Smooth muscle cell (in vitro differentiated cells): ENCODE measurements around the gene GABRG3. TPM values are rescaled to one million over a fixed set of nuclear protein-coding genes. Genes with fewer than 3 reads are reported as not detected.

ENCODE experiments used
- DNase-seq: peaks from one replicate; lab custom pipeline; 2025; ENCODE audit not compliant: unreplicated experiment; lab: John Stamatoyannopoulos, UW
- H2AFZ ChIP-seq: fragments of 200-600 bp; sonication (generic); 2 replicates; pipeline ENCODE4 v1.6.0; 2016; ENCODE audit warnings: antibody characterized with exemption, low read depth, mild to moderate bottlenecking
- H3F3A ChIP-seq: fragments of 200-600 bp; sonication (generic); 2 replicates; pipeline ENCODE4 v1.6.0; 2017; ENCODE audit warnings: antibody characterized with exemption, low read depth
- H3K27ac ChIP-seq: fragments of 200-600 bp; sonication (generic); 2 replicates; pipeline ENCODE4 v1.5.1; 2016; ENCODE audit warnings: low read depth, mild to moderate bottlenecking
- H3K27me3 ChIP-seq: fragments of 200-600 bp; sonication (generic); 2 replicates; pipeline ENCODE4 v1.6.1; 2016; ENCODE audit warnings: low read depth, mild to moderate bottlenecking
- H3K36me3 ChIP-seq: fragments of 200-600 bp; sonication (generic); 2 replicates; pipeline ENCODE4 v1.5.1; 2016; ENCODE audit warnings: low read depth
- H3K4me1 ChIP-seq: fragments of 200-600 bp; sonication (generic); 2 replicates; pipeline ENCODE4 v1.5.1; 2016; ENCODE audit warnings: low read depth
- H3K4me2 ChIP-seq: fragments of 200-600 bp; sonication (generic); 2 replicates; pipeline ENCODE4 v1.6.0; 2016; ENCODE audit warnings: mild to moderate bottlenecking
- H3K4me3 ChIP-seq: fragments of 200-600 bp; sonication (generic); 2 replicates; pipeline ENCODE4 v1.5.1; 2016; ENCODE audit warnings: mild to moderate bottlenecking
- H3K79me2 ChIP-seq: fragments of 200-600 bp; sonication (generic); 2 replicates; pipeline ENCODE4 v1.6.0; 2016; ENCODE audit warnings: low read depth, mild to moderate bottlenecking
- H3K9ac ChIP-seq: fragments of 200-600 bp; sonication (generic); 2 replicates; pipeline ENCODE4 v1.6.0; 2016; ENCODE audit warnings: low read depth
- H3K9me3 ChIP-seq: fragments of 200-600 bp; sonication (generic); replicated peaks from 2 replicates; pipeline ENCODE4 v1.5.1; 2016; ENCODE audit warnings: low read depth
- H4K20me1 ChIP-seq: fragments of 200-600 bp; sonication (generic); 2 replicates; pipeline ENCODE4 v1.6.0; 2016; ENCODE audit warnings: low read depth
- CTCF ChIP-seq: fragments of 200-600 bp; sonication (generic); IDR thresholded peaks from 2 replicates; pipeline ENCODE4 v1.5.1; 2017; ENCODE audit warnings: borderline replicate concordance, mild to moderate bottlenecking, antibody characterized with exemption; ENCODE audit not compliant: insufficient read depth, poor library complexity, severe bottlenecking
- WGBS: methylation state at CpG from one replicate; pipeline ENCODE4 v1.1.7; 2016; ENCODE audit warnings: low lambda C conversion rate; 5-methylcytosine and 5-hydroxymethylcytosine counted together
- polyA plus RNA-seq: library from polyadenylated mRNA; unstranded; fragments of >200 nt; fragmentation: Nextera tagmentation; extraction: Ambion mirVana; gene quantifications from 2 replicates; pipeline ENCODE4 v1.2.1, GENCODE V29; 2016
- total RNA-seq: library from RNA; depleted of rRNA; stranded (reverse); fragments of >200 nt; gene quantifications from 2 replicates; pipeline ENCODE4 v1.2.3, GENCODE V29; 2014

GABRG3 gene
- total and polyA plus RNA-seq, 2 experiments from 2014 or later, result under 0.01 TPM; not detected in 1

GRCh38 chr15:27214961-27215360, 244.0 kb downstream of the GABRG3 start:
- no peaks in the 10 kb centered on the region for H3K79me2 ChIP-seq
- DNase-seq, result no peak
- H3F3A ChIP-seq, result no peaks in the 10 kb centered on the region
- H3K4me1 ChIP-seq, result no peaks in the 10 kb centered on the region
- no peak overlapping the region for H3K9ac ChIP-seq
- no peak for TF ChIP-seq CTCF
- H3K27me3 ChIP-seq, result no peaks in the 10 kb centered on the region
- no peaks in the 10 kb centered on the region for H3K36me3 ChIP-seq
- no peaks in the 10 kb centered on the region for H4K20me1 ChIP-seq
- H3K4me3 ChIP-seq, result no peak overlapping the region
- no peak overlapping the region for H2AFZ ChIP-seq
- no peaks in the 10 kb centered on the region for H3K9me3 ChIP-seq
- H3K4me2 ChIP-seq, result no peak overlapping the region
- 94% methylated on average over 3 of the region's 3 CpGs for WGBS
- H3K27ac ChIP-seq, result no peak overlapping the region

- Histone ChIP-seq H4K20me1 (no peaks in the 10 kb centered on the region), H2AFZ (no peak overlapping the region), H3K9ac (no peak overlapping the region), H3K4me3 (no peak overlapping the region), H3K27ac (no peak overlapping the region), H3F3A (no peaks in the 10 kb centered on the region), H3K4me2 (no peak overlapping the region), H3K9me3 (no peaks in the 10 kb centered on the region), H3K27me3 (no peaks in the 10 kb centered on the region), H3K4me1 (no peaks in the 10 kb centered on the region), H3K36me3 (no peaks in the 10 kb centered on the region), H3K79me2 (no peaks in the 10 kb centered on the region)
- TF ChIP-seq CTCF, result no peak
- WGBS, result 84% methylated on average over 8 of the region's 8 CpGs
- DNase-seq, result no peak
Measured at GRCh38 chr15:27218426-27218825, 247.4 kb downstream of the GABRG3 start.

GRCh38 chr15:27219636-27220035, 248.7 kb downstream of the GABRG3 start:
- H3K36me3 ChIP-seq, result no peaks in the 10 kb centered on the region
- WGBS, result 89% methylated on average over 5 of the region's 5 CpGs
- H3K4me3 ChIP-seq, result no peak overlapping the region
- no peaks in the 10 kb centered on the region for H3F3A ChIP-seq
- no peaks in the 10 kb centered on the region for H4K20me1 ChIP-seq
- H3K9me3 ChIP-seq, result no peaks in the 10 kb centered on the region
- TF ChIP-seq CTCF, result no peak
- H3K79me2 ChIP-seq, result no peaks in the 10 kb centered on the region
- H3K9ac ChIP-seq, result no peak overlapping the region
- H3K4me2 ChIP-seq, result no peak overlapping the region
- no peak overlapping the region for H2AFZ ChIP-seq
- no peaks in the 10 kb centered on the region for H3K4me1 ChIP-seq
- H3K27me3 ChIP-seq, result no peaks in the 10 kb centered on the region
- no peak overlapping the region for H3K27ac ChIP-seq
- no peak for DNase-seq

GRCh38 chr15:27220199-27220598, 249.2 kb downstream of the GABRG3 start:
- no peak overlapping the region for H3K27ac ChIP-seq
- no peak overlapping the region for H3K4me2 ChIP-seq
- H3K79me2 ChIP-seq, result no peaks in the 10 kb centered on the region
- 83% methylated on average over 4 of the region's 4 CpGs for WGBS
- H3K9me3 ChIP-seq, result no peaks in the 10 kb centered on the region
- H3K27me3 ChIP-seq, result no peaks in the 10 kb centered on the region
- no peak overlapping the region for H2AFZ ChIP-seq
- DNase-seq, result no peak
- no peaks in the 10 kb centered on the region for H3K4me1 ChIP-seq
- no peak overlapping the region for H3K4me3 ChIP-seq
- no peaks in the 10 kb centered on the region for H3F3A ChIP-seq
- H3K36me3 ChIP-seq, result no peaks in the 10 kb centered on the region
- no peaks in the 10 kb centered on the region for H4K20me1 ChIP-seq
- TF ChIP-seq CTCF, result no peak
- no peak overlapping the region for H3K9ac ChIP-seq
